ENCODE measurements around the gene RPL32.

Gene RPL32

DNA sequence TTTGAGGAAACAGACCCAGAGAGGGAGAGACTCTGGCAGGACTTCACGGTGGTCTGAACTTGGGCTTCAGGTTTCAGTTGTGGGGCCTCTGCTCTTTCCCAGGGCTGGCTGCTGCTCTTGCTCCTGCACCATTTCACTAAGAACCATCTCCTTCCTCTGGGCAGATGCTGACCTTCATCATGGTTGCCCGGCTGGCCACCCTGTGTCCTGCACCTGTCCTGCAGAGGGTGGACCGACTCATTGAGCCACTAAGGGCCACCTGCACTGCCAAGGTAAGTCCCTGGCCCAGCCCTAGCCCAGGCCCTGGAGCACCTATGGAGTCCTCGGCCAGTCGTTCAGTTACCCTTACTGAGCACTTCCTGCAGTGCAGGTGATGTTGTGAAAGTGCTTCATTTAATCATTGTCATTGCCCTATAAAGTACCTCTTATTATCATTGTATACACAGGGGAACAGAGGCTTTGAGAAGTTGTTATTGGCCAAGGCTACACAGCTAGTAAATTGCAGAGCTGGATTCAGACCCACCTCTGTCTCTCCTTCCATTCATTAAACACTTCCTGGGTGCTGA lies 10.0 kb downstream of the RPL32 start:
- no peak overlapping the region for H3K4me3 ChIP-seq (ENCODE audit: low read length, poor library complexity, severe bottlenecking)
- H3K9me2 ChIP-seq (replicated peaks; ENCODE audit: low read depth, low read length): no peaks in the 10 kb centered on the region
- H3K9ac ChIP-seq (ENCODE audit: low read depth, low read length, poor library complexity, severe bottlenecking): no peak overlapping the region
- H3F3A ChIP-seq (ENCODE audit: low read depth): 0 out of 2 replicates have a peak, but pooled peaks cover 2% of the 10 kb centered on the region
- H3K4me1 ChIP-seq (ENCODE audit: insufficient read depth, low read length, poor library complexity, severe bottlenecking): peaks cover 2% of the 10 kb centered on the region
- TF ChIP-seq, protein P1, sequence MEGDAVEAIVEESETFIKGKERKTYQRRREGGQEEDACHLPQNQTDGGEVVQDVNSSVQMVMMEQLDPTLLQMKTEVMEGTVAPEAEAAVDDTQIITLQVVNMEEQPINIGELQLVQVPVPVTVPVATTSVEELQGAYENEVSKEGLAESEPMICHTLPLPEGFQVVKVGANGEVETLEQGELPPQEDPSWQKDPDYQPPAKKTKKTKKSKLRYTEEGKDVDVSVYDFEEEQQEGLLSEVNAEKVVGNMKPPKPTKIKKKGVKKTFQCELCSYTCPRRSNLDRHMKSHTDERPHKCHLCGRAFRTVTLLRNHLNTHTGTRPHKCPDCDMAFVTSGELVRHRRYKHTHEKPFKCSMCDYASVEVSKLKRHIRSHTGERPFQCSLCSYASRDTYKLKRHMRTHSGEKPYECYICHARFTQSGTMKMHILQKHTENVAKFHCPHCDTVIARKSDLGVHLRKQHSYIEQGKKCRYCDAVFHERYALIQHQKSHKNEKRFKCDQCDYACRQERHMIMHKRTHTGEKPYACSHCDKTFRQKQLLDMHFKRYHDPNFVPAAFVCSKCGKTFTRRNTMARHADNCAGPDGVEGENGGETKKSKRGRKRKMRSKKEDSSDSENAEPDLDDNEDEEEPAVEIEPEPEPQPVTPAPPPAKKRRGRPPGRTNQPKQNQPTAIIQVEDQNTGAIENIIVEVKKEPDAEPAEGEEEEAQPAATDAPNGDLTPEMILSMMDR (conservative IDR thresholded peaks at IDR 0.05; ENCODE audit: low read length): no peak
- TF ChIP-seq EZH2phosphoT487 (IDR thresholded peaks at IDR 0.05; ENCODE audit: borderline replicate concordance): no peak
- H4K20me1 ChIP-seq (ENCODE audit: insufficient read depth, low read length, poor library complexity, severe bottlenecking): peaks cover 19% of the 10 kb centered on the region
- peaks cover 21% of the 10 kb centered on the region for H3K79me2 ChIP-seq (ENCODE audit: insufficient read depth, low read length)
- no peak overlapping the region for H3K4me2 ChIP-seq (ENCODE audit: low read depth, low read length, poor library complexity, severe bottlenecking)
- peaks cover 61% of the 10 kb centered on the region; the same call in 1 of the 2 replicates for H3K36me3 ChIP-seq (ENCODE audit: insufficient read depth, low read length)
- no peak overlapping the region for H2AFZ ChIP-seq (ENCODE audit: low read length)
- H3K9me3 ChIP-seq (ENCODE audit: insufficient read depth, low read depth, low read length): no peaks in the 10 kb centered on the region
- H3K27me3 ChIP-seq (ENCODE audit: insufficient read depth, low read length, poor library complexity, severe bottlenecking): no peaks in the 10 kb centered on the region

DNA sequence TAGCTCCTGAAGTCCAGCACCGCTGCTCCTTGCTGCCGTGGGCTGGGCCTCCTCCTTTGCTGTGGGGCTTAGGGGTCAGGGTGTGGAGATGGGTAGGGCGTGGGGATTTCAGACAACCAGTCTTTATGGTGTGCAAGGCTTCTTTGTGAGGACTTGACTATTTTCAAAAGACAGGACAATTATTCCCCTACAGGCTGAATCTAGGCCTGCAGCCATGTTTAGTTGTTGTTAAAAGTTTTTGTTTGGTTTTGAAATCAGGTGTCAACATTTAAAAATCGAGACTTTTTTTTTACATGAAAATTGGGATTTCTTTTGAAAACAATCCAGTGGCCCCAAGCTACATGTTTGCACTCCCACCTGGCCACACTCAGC lies 10.6 kb downstream of the RPL32 start:
- Histone ChIP-seq H3K9me2 (replicated peaks; ENCODE audit: low read depth, low read length) (no peaks in the 10 kb centered on the region), H3K9me3 (ENCODE audit: insufficient read depth, low read depth, low read length) (no peaks in the 10 kb centered on the region), H3K36me3 (ENCODE audit: insufficient read depth, low read length) (peaks cover 55% of the 10 kb centered on the region; the same call in 1 of the 2 replicates), H3K27me3 (ENCODE audit: insufficient read depth, low read length, poor library complexity, severe bottlenecking) (no peaks in the 10 kb centered on the region), H4K20me1 (ENCODE audit: insufficient read depth, low read length, poor library complexity, severe bottlenecking) (peaks cover 13% of the 10 kb centered on the region), H3K9ac (ENCODE audit: low read depth, low read length, poor library complexity, severe bottlenecking) (no peak overlapping the region), H3K4me1 (ENCODE audit: insufficient read depth, low read length, poor library complexity, severe bottlenecking) (no peaks in the 10 kb centered on the region), H2AFZ (ENCODE audit: low read length) (no peak overlapping the region), H3K4me2 (ENCODE audit: low read depth, low read length, poor library complexity, severe bottlenecking) (no peak overlapping the region), H3K4me3 (ENCODE audit: low read length, poor library complexity, severe bottlenecking) (no peak overlapping the region), H3F3A (ENCODE audit: low read depth) (0 out of 2 replicates have a peak, but pooled peaks cover 2% of the 10 kb centered on the region), H3K79me2 (ENCODE audit: insufficient read depth, low read length) (peaks cover 15% of the 10 kb centered on the region)
- TF ChIP-seq EZH2phosphoT487 (IDR thresholded peaks at IDR 0.05; ENCODE audit: borderline replicate concordance): no peak
- TF ChIP-seq, protein P1 (conservative IDR thresholded peaks at IDR 0.05; ENCODE audit: low read length): peak; percentile 25

DNA sequence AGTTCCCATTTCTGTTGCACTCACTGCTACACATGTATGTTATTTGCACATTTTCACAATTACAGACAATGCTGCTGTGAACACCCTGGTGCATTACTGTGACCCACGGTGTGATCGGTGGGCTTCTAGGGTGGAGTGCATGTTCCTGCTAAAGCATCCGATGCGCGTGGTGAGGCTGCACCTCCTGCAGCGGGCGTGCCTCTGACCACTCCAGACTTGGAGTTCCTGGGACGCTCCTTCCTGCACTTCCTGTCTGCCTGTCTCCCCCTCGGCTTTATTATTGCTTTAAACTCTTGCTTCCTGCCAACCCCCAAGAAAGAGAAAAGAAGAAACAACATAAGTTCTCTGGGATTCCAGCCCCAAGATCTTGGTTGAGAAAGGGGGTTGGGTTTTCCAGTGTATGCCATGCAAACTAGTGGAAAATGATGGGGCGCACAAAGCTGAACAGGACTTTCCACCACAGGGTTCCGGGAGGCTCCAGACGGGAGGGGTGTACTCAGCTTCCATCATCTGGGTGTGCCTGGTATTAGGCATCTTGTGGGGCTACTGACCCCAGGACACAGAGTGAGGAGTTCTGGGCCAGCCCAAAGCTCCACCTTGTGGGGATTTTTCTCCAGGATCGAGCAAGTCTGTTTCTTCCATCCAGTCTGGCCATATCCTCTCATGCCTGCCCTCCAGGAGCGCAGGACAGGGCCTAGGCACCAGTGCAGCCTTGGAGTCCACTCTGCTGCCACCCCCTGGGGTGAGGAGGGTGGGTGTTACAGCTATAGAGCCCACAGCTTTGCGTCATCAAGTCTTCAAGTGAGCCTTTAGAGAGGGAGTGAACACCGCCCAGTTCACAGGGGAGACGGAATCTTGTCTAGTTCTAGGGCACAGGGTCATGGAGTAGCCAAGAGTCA lies 11.2 kb downstream of the RPL32 start:
- Histone ChIP-seq H3K9me3 (ENCODE audit: insufficient read depth, low read depth, low read length) (no peaks in the 10 kb centered on the region), H3K9ac (ENCODE audit: low read depth, low read length, poor library complexity, severe bottlenecking) (no peak overlapping the region), H3K9me2 (replicated peaks; ENCODE audit: low read depth, low read length) (no peaks in the 10 kb centered on the region), H3K4me3 (ENCODE audit: low read length, poor library complexity, severe bottlenecking) (no peak overlapping the region), H3K79me2 (ENCODE audit: insufficient read depth, low read length) (peaks cover 9% of the 10 kb centered on the region; the same call in 1 of the 2 replicates), H3K4me1 (ENCODE audit: insufficient read depth, low read length, poor library complexity, severe bottlenecking) (no peaks in the 10 kb centered on the region), H3F3A (ENCODE audit: low read depth) (0 out of 2 replicates have a peak, but pooled peaks cover 2% of the 10 kb centered on the region), H4K20me1 (ENCODE audit: insufficient read depth, low read length, poor library complexity, severe bottlenecking) (peaks cover 7% of the 10 kb centered on the region), H3K4me2 (ENCODE audit: low read depth, low read length, poor library complexity, severe bottlenecking) (no peak overlapping the region), H2AFZ (ENCODE audit: low read length) (no peak overlapping the region), H3K36me3 (ENCODE audit: insufficient read depth, low read length) (peaks cover 49% of the 10 kb centered on the region; the same call in 1 of the 2 replicates), H3K27me3 (ENCODE audit: insufficient read depth, low read length, poor library complexity, severe bottlenecking) (no peaks in the 10 kb centered on the region)
- TF ChIP-seq, protein P1 (conservative IDR thresholded peaks at IDR 0.05; ENCODE audit: low read length): no peak
- TF ChIP-seq EZH2phosphoT487 (IDR thresholded peaks at IDR 0.05; ENCODE audit: borderline replicate concordance): no peak
